ENCODE data around the gene ADGRF3. TPM values are rescaled to one million over a fixed set of nuclear protein-coding genes. Genes with fewer than 3 reads are reported as not detected.

Gene ADGRF3, protein sequence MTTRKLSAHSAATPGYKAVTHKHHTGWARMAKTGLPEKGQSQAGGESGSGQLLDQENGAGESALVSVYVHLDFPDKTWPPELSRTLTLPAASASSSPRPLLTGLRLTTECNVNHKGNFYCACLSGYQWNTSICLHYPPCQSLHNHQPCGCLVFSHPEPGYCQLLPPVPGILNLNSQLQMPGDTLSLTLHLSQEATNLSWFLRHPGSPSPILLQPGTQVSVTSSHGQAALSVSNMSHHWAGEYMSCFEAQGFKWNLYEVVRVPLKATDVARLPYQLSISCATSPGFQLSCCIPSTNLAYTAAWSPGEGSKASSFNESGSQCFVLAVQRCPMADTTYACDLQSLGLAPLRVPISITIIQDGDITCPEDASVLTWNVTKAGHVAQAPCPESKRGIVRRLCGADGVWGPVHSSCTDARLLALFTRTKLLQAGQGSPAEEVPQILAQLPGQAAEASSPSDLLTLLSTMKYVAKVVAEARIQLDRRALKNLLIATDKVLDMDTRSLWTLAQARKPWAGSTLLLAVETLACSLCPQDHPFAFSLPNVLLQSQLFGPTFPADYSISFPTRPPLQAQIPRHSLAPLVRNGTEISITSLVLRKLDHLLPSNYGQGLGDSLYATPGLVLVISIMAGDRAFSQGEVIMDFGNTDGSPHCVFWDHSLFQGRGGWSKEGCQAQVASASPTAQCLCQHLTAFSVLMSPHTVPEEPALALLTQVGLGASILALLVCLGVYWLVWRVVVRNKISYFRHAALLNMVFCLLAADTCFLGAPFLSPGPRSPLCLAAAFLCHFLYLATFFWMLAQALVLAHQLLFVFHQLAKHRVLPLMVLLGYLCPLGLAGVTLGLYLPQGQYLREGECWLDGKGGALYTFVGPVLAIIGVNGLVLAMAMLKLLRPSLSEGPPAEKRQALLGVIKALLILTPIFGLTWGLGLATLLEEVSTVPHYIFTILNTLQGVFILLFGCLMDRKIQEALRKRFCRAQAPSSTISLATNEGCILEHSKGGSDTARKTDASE
- total RNA-seq, result under 0.01 and 0.09 TPM in 2 replicates

GRCh38 chr2:26346454-26347053 lies at the start of gene ADGRF3:
Gene ADGRF3, minus strand, starts transcription at chr2:26346789. Its CDS starts 555 bp downstream, at chr2:26346234.

GRCh38 chr2:26345545-26346453 lies 790 bp downstream of the ADGRF3 start, which contains the start of gene SELENOI:
Gene SELENOI, plus strand, starts transcription at chr2:26346143. Its CDS starts 90 bp downstream, at chr2:26346233.

Other genes starting within 250 kb of the ADGRF3 start
- gene GAREM2, start 173.7 kb downstream of the ADGRF3 start, total RNA-seq, result 0.17 and 0.22 TPM in 2 replicates
- 187 and 197 TPM in 2 replicates for gene HADHA, start 102.2 kb downstream of the ADGRF3 start, total RNA-seq
- 135 and 163 TPM in 2 replicates for gene HADHB, start 101.8 kb downstream of the ADGRF3 start, total RNA-seq
- 9.1 and 10.9 TPM in 2 replicates for gene SELENOI, start 646 bp downstream of the ADGRF3 start, total RNA-seq
- not detected in 2 replicates for gene DRC1, start 55.1 kb upstream of the ADGRF3 start, total RNA-seq
- 2.5 and 45.7 TPM in 2 replicates for gene OTOF, start 131.3 kb upstream of the ADGRF3 start, total RNA-seq

All from dermis lymphatic vessel endothelial cell (primary cell).